ENCODE results near the gene METRN.

Gene METRN

DNA sequence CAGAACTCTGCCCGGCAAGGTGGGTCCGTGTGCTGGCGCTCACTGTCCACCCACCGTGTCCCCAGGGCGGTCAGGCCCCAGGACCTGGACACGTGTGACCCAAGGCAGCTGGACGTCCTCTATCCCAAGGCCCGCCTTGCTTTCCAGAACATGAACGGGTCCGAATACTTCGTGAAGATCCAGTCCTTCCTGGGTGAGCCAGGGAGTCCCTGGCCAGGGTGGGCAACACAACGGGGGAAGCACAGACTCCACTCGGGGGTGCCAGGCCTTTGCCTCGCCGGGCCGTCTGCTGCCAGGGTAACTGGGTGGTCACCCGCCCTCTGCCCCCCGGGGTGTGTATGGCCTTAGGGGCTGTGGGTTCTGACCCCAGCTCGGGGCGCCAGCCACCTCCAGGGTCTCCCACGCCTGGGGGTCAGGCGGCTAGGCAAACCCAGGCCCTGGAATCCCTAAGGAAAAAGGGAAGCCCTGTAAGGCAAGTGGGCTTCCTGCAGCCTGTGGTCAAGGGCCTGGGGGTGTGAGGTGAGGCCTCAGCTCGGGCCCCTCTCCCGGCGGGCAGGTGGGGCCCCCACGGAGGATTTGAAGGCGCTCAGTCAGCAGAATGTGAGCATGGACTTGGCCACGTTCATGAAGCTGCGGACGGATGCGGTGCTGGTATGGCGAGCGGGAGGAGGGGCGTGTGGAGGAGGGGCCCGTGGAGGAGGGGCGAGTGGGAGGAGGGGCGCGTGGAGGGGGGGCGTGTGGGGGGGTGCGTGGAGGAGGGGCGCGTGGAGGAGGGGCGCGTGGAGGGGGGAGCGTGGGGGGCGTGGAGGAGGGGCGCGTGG lies 52.1 kb downstream of the METRN start:
- TF ChIP-seq, protein P1, sequence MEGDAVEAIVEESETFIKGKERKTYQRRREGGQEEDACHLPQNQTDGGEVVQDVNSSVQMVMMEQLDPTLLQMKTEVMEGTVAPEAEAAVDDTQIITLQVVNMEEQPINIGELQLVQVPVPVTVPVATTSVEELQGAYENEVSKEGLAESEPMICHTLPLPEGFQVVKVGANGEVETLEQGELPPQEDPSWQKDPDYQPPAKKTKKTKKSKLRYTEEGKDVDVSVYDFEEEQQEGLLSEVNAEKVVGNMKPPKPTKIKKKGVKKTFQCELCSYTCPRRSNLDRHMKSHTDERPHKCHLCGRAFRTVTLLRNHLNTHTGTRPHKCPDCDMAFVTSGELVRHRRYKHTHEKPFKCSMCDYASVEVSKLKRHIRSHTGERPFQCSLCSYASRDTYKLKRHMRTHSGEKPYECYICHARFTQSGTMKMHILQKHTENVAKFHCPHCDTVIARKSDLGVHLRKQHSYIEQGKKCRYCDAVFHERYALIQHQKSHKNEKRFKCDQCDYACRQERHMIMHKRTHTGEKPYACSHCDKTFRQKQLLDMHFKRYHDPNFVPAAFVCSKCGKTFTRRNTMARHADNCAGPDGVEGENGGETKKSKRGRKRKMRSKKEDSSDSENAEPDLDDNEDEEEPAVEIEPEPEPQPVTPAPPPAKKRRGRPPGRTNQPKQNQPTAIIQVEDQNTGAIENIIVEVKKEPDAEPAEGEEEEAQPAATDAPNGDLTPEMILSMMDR (IDR thresholded peaks at IDR 0.05) = no peak
- no peak for TF ChIP-seq ZFX (IDR thresholded peaks at IDR 0.05; ENCODE audit: borderline replicate concordance)

GRCh38 chr16:767743-768235 lies 52.9 kb downstream of the METRN start:
- TF ChIP-seq, protein P1 (IDR thresholded peaks at IDR 0.05) = no peak
- TF ChIP-seq ZFX (IDR thresholded peaks at IDR 0.05; ENCODE audit: borderline replicate concordance) = no peak
- H3K27ac ChIP-seq = no peak overlapping the region

More for the DNA sequence above, 52.1 kb downstream of the METRN start:
- no peak overlapping the region for H3K27ac ChIP-seq

DNA sequence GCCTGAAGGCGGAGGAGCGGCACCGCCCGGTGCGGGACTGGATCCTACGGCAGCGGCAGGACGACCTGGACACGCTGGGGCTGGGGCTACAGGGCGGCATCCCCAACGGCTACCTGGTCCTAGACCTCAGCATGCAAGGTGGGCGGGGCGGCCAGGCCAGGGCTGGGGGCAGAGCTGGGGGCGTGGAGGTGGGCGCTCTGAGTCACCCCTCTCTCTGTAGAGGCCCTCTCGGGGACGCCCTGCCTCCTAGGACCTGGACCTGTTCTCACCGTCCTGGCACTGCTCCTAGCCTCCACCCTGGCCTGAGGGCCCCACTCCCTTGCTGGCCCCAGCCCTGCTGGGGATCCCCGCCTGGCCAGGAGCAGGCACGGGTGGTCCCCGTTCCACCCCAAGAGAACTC lies 53.5 kb downstream of the METRN start:
- TF ChIP-seq, protein P1 (IDR thresholded peaks at IDR 0.05) = no peak
- TF ChIP-seq ZFX (IDR thresholded peaks at IDR 0.05; ENCODE audit: borderline replicate concordance) = no peak
- H3K27ac ChIP-seq = no peak overlapping the region

Measured in 22Rv1 (cell line).